Measurements from ENCODE around the gene C2CD2.

The C2CD2 gene

GRCh38 chr21:41927727-41928409 lies 25.9 kb downstream of the C2CD2 start:
- TF ChIP-seq REST (IDR thresholded peaks at IDR 0.05; ENCODE audit: insufficient read depth in 1 of 2, low read depth in 2 of 2, low read length in 2 of 2), result no peak
- TF ChIP-seq POLR2AphosphoS5 (IDR thresholded peaks at IDR 0.05; ENCODE audit: low read depth, low read length), result no peak
- TF ChIP-seq TAF1 (IDR thresholded peaks at IDR 0.05; ENCODE audit: borderline replicate concordance, insufficient read depth, low read length), result no peak
- no peak for TF ChIP-seq FOXP2 (optimal IDR thresholded peaks at IDR 0.05; ENCODE audit: borderline replicate concordance, extremely low read depth, extremely low read length, insufficient read depth)

- TF ChIP-seq REST (IDR thresholded peaks at IDR 0.05; ENCODE audit: insufficient read depth in 1 of 2, low read depth in 2 of 2, low read length in 2 of 2) (no peak), TAF1 (IDR thresholded peaks at IDR 0.05; ENCODE audit: borderline replicate concordance, insufficient read depth, low read length) (no peak), POLR2AphosphoS5 (IDR thresholded peaks at IDR 0.05; ENCODE audit: low read depth, low read length) (no peak), FOXP2 (optimal IDR thresholded peaks at IDR 0.05; ENCODE audit: borderline replicate concordance, extremely low read depth, extremely low read length, insufficient read depth) (no peak), SIN3A (IDR thresholded peaks at IDR 0.05; ENCODE audit: borderline replicate concordance, insufficient read depth, low read length) (no peak)
Measured at GRCh38 chr21:41926807-41927171, 27.0 kb downstream of the C2CD2 start.

- TF ChIP-seq REST (IDR thresholded peaks at IDR 0.05; ENCODE audit: insufficient read depth in 1 of 2, low read depth in 2 of 2, low read length in 2 of 2) (no peak), TAF1 (IDR thresholded peaks at IDR 0.05; ENCODE audit: borderline replicate concordance, insufficient read depth, low read length) (no peak), SIN3A (IDR thresholded peaks at IDR 0.05; ENCODE audit: borderline replicate concordance, insufficient read depth, low read length) (no peak), FOXP2 (optimal IDR thresholded peaks at IDR 0.05; ENCODE audit: borderline replicate concordance, extremely low read depth, extremely low read length, insufficient read depth) (no peak), POLR2AphosphoS5 (IDR thresholded peaks at IDR 0.05; ENCODE audit: low read depth, low read length) (no peak)
Measured at GRCh38 chr21:41926117-41926806, 27.6 kb downstream of the C2CD2 start.

- no peak for TF ChIP-seq TAF1 (IDR thresholded peaks at IDR 0.05; ENCODE audit: borderline replicate concordance, insufficient read depth, low read length)
Measured at GRCh38 chr21:41925767-41926116, 28.1 kb downstream of the C2CD2 start.

GRCh38 chr21:41924368-41924754 lies 29.5 kb downstream of the C2CD2 start:
- TF ChIP-seq SIN3A (IDR thresholded peaks at IDR 0.05; ENCODE audit: borderline replicate concordance, insufficient read depth, low read length) (no peak), TAF1 (IDR thresholded peaks at IDR 0.05; ENCODE audit: borderline replicate concordance, insufficient read depth, low read length) (no peak), FOXP2 (optimal IDR thresholded peaks at IDR 0.05; ENCODE audit: borderline replicate concordance, extremely low read depth, extremely low read length, insufficient read depth) (no peak)

- TF ChIP-seq TAF1 (IDR thresholded peaks at IDR 0.05; ENCODE audit: borderline replicate concordance, insufficient read depth, low read length), result no peak
- TF ChIP-seq REST (IDR thresholded peaks at IDR 0.05; ENCODE audit: insufficient read depth in 1 of 2, low read depth in 2 of 2, low read length in 2 of 2), result no peak
- no peak for TF ChIP-seq FOXP2 (optimal IDR thresholded peaks at IDR 0.05; ENCODE audit: borderline replicate concordance, extremely low read depth, extremely low read length, insufficient read depth)
- TF ChIP-seq POLR2AphosphoS5 (IDR thresholded peaks at IDR 0.05; ENCODE audit: low read depth, low read length), result no peak
- TF ChIP-seq SIN3A (IDR thresholded peaks at IDR 0.05; ENCODE audit: borderline replicate concordance, insufficient read depth, low read length), result no peak
Measured at GRCh38 chr21:41923631-41924367, 30.0 kb downstream of the C2CD2 start.

Measured in PFSK-1 (cell line).